Stomach (tissue), 4 donors: ENCODE data around the gene RTBDN.

Experiments used
- POLR2A ChIP-seq, 4 donors: fragments of 450-650 bp; IDR thresholded peaks; one replicate each; pipeline ENCODE4 v1.6.1; 2016; ENCODE audit warnings: antibody characterized with exemption in 4 of 4, control low read depth in 2 of 4, mild to moderate bottlenecking in 1 of 4, moderate library complexity in 1 of 4
- TF ChIP-seq, protein P1 (sequence below), 7 experiments: fragments of 450-650 bp in 4 of 7; fragments of 200-600 bp in 3 of 7; sonication (generic) in 3 of 7; IDR thresholded peaks; one replicate each; pipeline ENCODE4 v1.5.1; 2016 to 2019; ENCODE audit warnings: antibody characterized with exemption in 7 of 7, control low read depth in 2 of 7, mild to moderate bottlenecking in 1 of 7

DNA sequence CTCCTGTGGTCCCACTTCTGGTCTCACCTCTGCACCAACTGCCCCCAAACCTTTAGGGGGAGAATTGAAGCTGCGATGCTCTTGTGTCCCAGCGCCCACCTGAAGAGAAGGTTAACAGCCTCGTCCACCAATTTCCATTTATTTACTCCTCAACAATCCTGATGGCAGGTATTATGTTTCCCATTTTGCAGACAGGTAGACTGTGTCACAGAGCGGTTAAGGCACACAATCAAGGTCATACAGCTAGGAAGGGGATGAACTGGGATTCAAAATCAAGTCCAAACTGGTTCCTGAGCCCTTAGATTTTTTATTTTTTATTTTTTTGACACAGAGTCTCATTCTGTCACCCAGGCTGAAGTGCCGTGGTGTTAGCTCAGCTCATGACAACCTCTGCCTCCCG is 40.7 kb upstream of the RTBDN start:
- TF ChIP-seq, protein P1, sequence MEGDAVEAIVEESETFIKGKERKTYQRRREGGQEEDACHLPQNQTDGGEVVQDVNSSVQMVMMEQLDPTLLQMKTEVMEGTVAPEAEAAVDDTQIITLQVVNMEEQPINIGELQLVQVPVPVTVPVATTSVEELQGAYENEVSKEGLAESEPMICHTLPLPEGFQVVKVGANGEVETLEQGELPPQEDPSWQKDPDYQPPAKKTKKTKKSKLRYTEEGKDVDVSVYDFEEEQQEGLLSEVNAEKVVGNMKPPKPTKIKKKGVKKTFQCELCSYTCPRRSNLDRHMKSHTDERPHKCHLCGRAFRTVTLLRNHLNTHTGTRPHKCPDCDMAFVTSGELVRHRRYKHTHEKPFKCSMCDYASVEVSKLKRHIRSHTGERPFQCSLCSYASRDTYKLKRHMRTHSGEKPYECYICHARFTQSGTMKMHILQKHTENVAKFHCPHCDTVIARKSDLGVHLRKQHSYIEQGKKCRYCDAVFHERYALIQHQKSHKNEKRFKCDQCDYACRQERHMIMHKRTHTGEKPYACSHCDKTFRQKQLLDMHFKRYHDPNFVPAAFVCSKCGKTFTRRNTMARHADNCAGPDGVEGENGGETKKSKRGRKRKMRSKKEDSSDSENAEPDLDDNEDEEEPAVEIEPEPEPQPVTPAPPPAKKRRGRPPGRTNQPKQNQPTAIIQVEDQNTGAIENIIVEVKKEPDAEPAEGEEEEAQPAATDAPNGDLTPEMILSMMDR (IDR thresholded peaks at IDR 0.05): no peak
- TF ChIP-seq POLR2A (IDR thresholded peaks at IDR 0.05): no peak
